Ecto neural progenitor cell (in vitro differentiated cells): ENCODE measurements around the gene LIN54.
"Not testable (repeated sequence)": the region's sequence is repeated elsewhere in the genome, so short reads cannot be mapped to it uniquely, and the experiment has no call there.

Experiments used
- DNase-seq: peaks from one replicate; pipeline ENCODE4 v3.0.0-alpha.2; 2018; ENCODE audit warnings: low spot score

LIN54 gene

GRCh38 chr4:82947498-82947897 lies 63.1 kb downstream of the LIN54 start:
- no peak for DNase-seq

- DNase-seq, result no peak
Measured at GRCh38 chr4:82939414-82939813, 71.2 kb downstream of the LIN54 start.

- no peak for DNase-seq
Measured at GRCh38 chr4:82934441-82934840, 76.2 kb downstream of the LIN54 start.

- no peak for DNase-seq
Measured at GRCh38 chr4:82930848-82931755, 79.5 kb downstream of the LIN54 start.

GRCh38 chr4:82921795-82922194 lies 88.8 kb downstream of the LIN54 start:
- no peak for DNase-seq

GRCh38 chr4:82919386-82919785 lies 91.2 kb downstream of the LIN54 start:
- DNase-seq, result no peak

- no peak for DNase-seq
Measured at GRCh38 chr4:82918091-82918490, 92.5 kb downstream of the LIN54 start.

GRCh38 chr4:82913968-82914367 lies 96.7 kb downstream of the LIN54 start:
- DNase-seq, result not testable (repeated sequence)

GRCh38 chr4:82913305-82913704 lies 97.3 kb downstream of the LIN54 start:
- no peak for DNase-seq

GRCh38 chr4:82909326-82909725 lies 101.3 kb downstream of the LIN54 start:
- no peak for DNase-seq

- DNase-seq, result no peak
Measured at GRCh38 chr4:82906469-82906868, 104.2 kb downstream of the LIN54 start.

- no peak for DNase-seq
Measured at GRCh38 chr4:82905205-82905604, 105.4 kb downstream of the LIN54 start.

- no peak for DNase-seq
Measured at GRCh38 chr4:82903737-82904136, 106.9 kb downstream of the LIN54 start.

- no peak for DNase-seq
Measured at GRCh38 chr4:82901183-82901718, 109.4 kb downstream of the LIN54 start.

- DNase-seq, result peak; percentile 98
Measured at GRCh38 chr4:82900411-82901182, 110.0 kb downstream of the LIN54 start, which contains the start of gene THAP9. Gene THAP9, plus strand, starts transcription at chr4:82900735. Its CDS starts 68 bp downstream, at chr4:82900803.

- no peak for DNase-seq
Measured at GRCh38 chr4:82900066-82900410, 110.6 kb downstream of the LIN54 start.

- no peak for DNase-seq
Measured at GRCh38 chr4:82899374-82900065, 111.1 kb downstream of the LIN54 start.

GRCh38 chr4:82898322-82899243 lies 112.0 kb downstream of the LIN54 start:
- no peak for DNase-seq

- no peak for DNase-seq
Measured at GRCh38 chr4:82896755-82897154, 113.9 kb downstream of the LIN54 start.

GRCh38 chr4:82893942-82894341 lies 116.7 kb downstream of the LIN54 start:
- DNase-seq, result no peak

GRCh38 chr4:82892467-82892802 lies 118.2 kb downstream of the LIN54 start:
- no peak for DNase-seq
